H9 (cell line): ENCODE results near the gene TRIM37. TPM values are rescaled to one million over a fixed set of nuclear protein-coding genes. Genes with fewer than 3 reads are reported as not detected.

Experiments
- DNase-seq: peaks from one replicate; pipeline ENCODE4 v3.0.0-alpha.2; 2017
- H2AFZ ChIP-seq: one replicate; pipeline ENCODE4 v1.6.1; 2013; ENCODE audit warnings: mild to moderate bottlenecking, low read length, control low read depth, moderate library complexity
- H2AK5ac ChIP-seq: 2 replicates; pipeline ENCODE4 v1.6.1; 2013; ENCODE audit warnings: low read length, control low read depth, mixed read lengths; ENCODE audit not compliant: insufficient read length
- H2BK120ac ChIP-seq: one replicate; pipeline ENCODE4 v1.6.1; 2013; ENCODE audit warnings: low read depth, mild to moderate bottlenecking, low read length, control low read depth, inconsistent platforms; ENCODE audit not compliant: poor library complexity, severe bottlenecking
- H2BK12ac ChIP-seq: 2 replicates; pipeline ENCODE4 v1.6.1; 2013; ENCODE audit warnings: low read length, control low read depth, mixed read lengths, low read depth; ENCODE audit not compliant: insufficient read length
- H2BK15ac ChIP-seq: 2 replicates; pipeline ENCODE4 v1.6.1; 2013; ENCODE audit warnings: low read depth, low read length, control low read depth
- H2BK20ac ChIP-seq: one replicate; pipeline ENCODE4 v1.6.1; 2013; ENCODE audit warnings: low read depth, mild to moderate bottlenecking, low read length, control low read depth, inconsistent platforms; ENCODE audit not compliant: poor library complexity, severe bottlenecking
- H2BK5ac ChIP-seq: 2 replicates; pipeline ENCODE4 v1.6.1; 2013; ENCODE audit warnings: low read length, control low read depth, mixed read lengths; ENCODE audit not compliant: insufficient read length
- H3K14ac ChIP-seq: 2 replicates; pipeline ENCODE4 v1.6.1; 2013; ENCODE audit warnings: low read length, control low read depth; ENCODE audit not compliant: insufficient read depth
- H3K18ac ChIP-seq: 2 replicates; pipeline ENCODE4 v1.6.1; 2013; ENCODE audit warnings: low read depth, mild to moderate bottlenecking, mixed read lengths, low read length, control low read depth; ENCODE audit not compliant: insufficient read length
- H3K23ac ChIP-seq: 2 replicates; pipeline ENCODE4 v1.6.1; 2013; ENCODE audit warnings: low read length, control low read depth, mixed read lengths, low read depth; ENCODE audit not compliant: insufficient read length
- H3K23me2 ChIP-seq: 2 replicates; pipeline ENCODE4 v1.6.1; 2013; ENCODE audit warnings: low read depth, mild to moderate bottlenecking, mixed read lengths, low read length, control low read depth; ENCODE audit not compliant: insufficient read length, poor library complexity, severe bottlenecking
- H3K27ac ChIP-seq: 2 replicates; pipeline ENCODE4 v1.5.1; 2013; ENCODE audit warnings: low read length, control low read depth, mixed read lengths, low read depth; ENCODE audit not compliant: insufficient read length
- H3K27me3 ChIP-seq: 2 replicates; pipeline ENCODE4 v1.6.1; 2013; ENCODE audit warnings: low read length, control low read depth, inconsistent platforms; ENCODE audit not compliant: insufficient read depth
- H3K4ac ChIP-seq: 2 replicates; pipeline ENCODE4 v1.6.1; 2013; ENCODE audit warnings: low read depth, mild to moderate bottlenecking, control low read depth, inconsistent platforms, low read length, moderate library complexity
- H3K4me1 ChIP-seq: 2 replicates; pipeline ENCODE4 v1.6.1; 2013; ENCODE audit warnings: low read length, control low read depth, inconsistent platforms; ENCODE audit not compliant: insufficient read depth
- H3K4me2 ChIP-seq: 2 replicates; pipeline ENCODE4 v1.6.1; 2013; ENCODE audit warnings: low read length, control low read depth, mixed read lengths; ENCODE audit not compliant: insufficient read length, insufficient read depth
- H3K56ac ChIP-seq: 2 replicates; pipeline ENCODE4 v1.6.1; 2013; ENCODE audit warnings: low read depth, mild to moderate bottlenecking, mixed read lengths, low read length, control low read depth; ENCODE audit not compliant: insufficient read length
- H3K79me1 ChIP-seq: 2 replicates; pipeline ENCODE4 v1.6.1; 2013; ENCODE audit warnings: low read depth, mild to moderate bottlenecking, moderate library complexity, low read length, control low read depth, inconsistent platforms; ENCODE audit not compliant: insufficient read depth, poor library complexity, severe bottlenecking
- H3K79me2 ChIP-seq: 2 replicates; pipeline ENCODE4 v1.6.1; 2013; ENCODE audit warnings: low read length, control low read depth, inconsistent platforms; ENCODE audit not compliant: insufficient read depth
- H3K9ac ChIP-seq: 2 replicates; pipeline ENCODE4 v1.6.1; 2013; ENCODE audit warnings: low read length, control low read depth, mixed read lengths; ENCODE audit not compliant: insufficient read length; ENCODE audit errors: extremely low read depth
- H3K9me3 ChIP-seq: one replicate; pipeline ENCODE4 v1.6.1; 2013; ENCODE audit warnings: low read depth, low read length, inconsistent platforms; ENCODE audit not compliant: control insufficient read depth
- H3T11ph ChIP-seq: one replicate; pipeline ENCODE4 v1.6.1; 2013; ENCODE audit warnings: mild to moderate bottlenecking, low read length, control low read depth, inconsistent platforms
- H4K20me1 ChIP-seq: one replicate; pipeline ENCODE4 v1.6.1; 2013; ENCODE audit not compliant: control insufficient read depth, insufficient read length, insufficient read depth
- H4K5ac ChIP-seq: 2 replicates; pipeline ENCODE4 v1.6.1; 2013; ENCODE audit warnings: low read depth, mild to moderate bottlenecking, mixed read lengths, low read length, control low read depth; ENCODE audit not compliant: insufficient read length
- H4K8ac ChIP-seq: replicated peaks from 2 replicates; pipeline ENCODE4 v1.6.1; 2013; ENCODE audit warnings: low read length, control low read depth, mixed read lengths, low read depth; ENCODE audit not compliant: insufficient read length
- H4K91ac ChIP-seq: 2 replicates; pipeline ENCODE4 v1.6.1; 2013; ENCODE audit warnings: low read depth, mild to moderate bottlenecking, moderate library complexity, mixed read lengths, low read length, control low read depth; ENCODE audit not compliant: insufficient read length
- H3K27ac Mint-ChIP-seq, 3 experiments: 2 replicates in 2 of 3; 3 replicates in 1 of 3; pipeline ENCODE4 v1.8.0; 2020 to 2021; ENCODE audit warnings: mixed read lengths in 3 of 3, mild to moderate bottlenecking in 1 of 3, moderate library complexity in 1 of 3
- H3K27me3 Mint-ChIP-seq: 2 replicates; pipeline ENCODE4 v1.8.0; 2021; ENCODE audit warnings: low read depth, mild to moderate bottlenecking, moderate library complexity, mixed read lengths
- H3K36me3 Mint-ChIP-seq, 3 experiments: 2 replicates in 2 of 3; 3 replicates in 1 of 3; pipeline ENCODE4 v1.8.0; 2020 to 2021; ENCODE audit warnings: low read depth in 3 of 3, mixed read lengths in 3 of 3; ENCODE audit not compliant: insufficient read depth in 1 of 3
- H3K4me1 Mint-ChIP-seq, 2 experiments: 2 replicates each; pipeline ENCODE4 v1.8.0; 2020; ENCODE audit warnings: mixed read lengths in 2 of 2
- H3K4me3 Mint-ChIP-seq, 2 experiments: 2 replicates in 1 of 2; 3 replicates in 1 of 2; pipeline ENCODE4 v1.8.0; 2020 to 2021; ENCODE audit warnings: mild to moderate bottlenecking in 2 of 2, mixed read lengths in 2 of 2, moderate library complexity in 1 of 2
- H3K9me3 Mint-ChIP-seq, 2 experiments: 2 replicates in 1 of 2; 3 replicates in 1 of 2; pipeline ENCODE4 v1.8.0; 2020; ENCODE audit warnings: mild to moderate bottlenecking in 2 of 2, mixed read lengths in 2 of 2, moderate library complexity in 1 of 2
- CTCF ChIP-seq: fragments of 200-600 bp; sonication (generic); conservative IDR thresholded peaks from 3 replicates; pipeline ENCODE4 v1.8.0; 2021; ENCODE audit warnings: antibody characterized with exemption, mild to moderate bottlenecking
- WGBS: extraction: QIAGEN DNeasy Blood & Tissue Kit; methylation state at CpG from one replicate; pipeline ENCODE4 v1.1.7; 2013; ENCODE audit warnings: missing lambda C conversion rate, low lambda C conversion rate, mixed read lengths; ENCODE audit not compliant: insufficient read length; ENCODE audit errors: extremely low coverage; 5-methylcytosine and 5-hydroxymethylcytosine counted together
- total RNA-seq: library from RNA; stranded (reverse); gene quantifications from 2 replicates; pipeline ENCODE4 v1.2.1, GENCODE V29; 2021

TRIM37 gene
- total RNA-seq, 1 experiment from 2014 or later, result 52.1 TPM

GRCh38 chr17:58997756-58998553 is 108.7 kb downstream of the TRIM37 start:
- peaks cover 23 to 39% (median 35%) of the 10 kb centered on the region in 3 experiments; a peak in 6 of 7 replicates for H3K36me3 Mint-ChIP-seq
- no peaks in the 10 kb centered on the region for H3K79me1 ChIP-seq
- no peak overlapping the region for H4K8ac ChIP-seq
- no peak overlapping the region for H3K9ac ChIP-seq
- H3K23ac ChIP-seq, result no peak overlapping the region
- no peak overlapping the region for H3K14ac ChIP-seq
- no peak overlapping the region for H2BK15ac ChIP-seq
- H3K4me1 Mint-ChIP-seq, result peaks cover 6 to 11% of the 10 kb centered on the region in 2 experiments; a peak in 3 of 4 replicates
- no CpG with 5 or more reads among the region's 7 CpGs for WGBS
- H2BK120ac ChIP-seq, result no peak overlapping the region
- no peak overlapping the region for H3K18ac ChIP-seq
- H3K4ac ChIP-seq, result no peak overlapping the region
- no peak overlapping the region for H2BK20ac ChIP-seq
- H3K27ac Mint-ChIP-seq, result 0 out of 7 replicates have a peak overlapping the region, but pooled peaks of 1 of the 3 experiments have one; percentile 21
- no peaks in the 10 kb centered on the region for H3K23me2 ChIP-seq
- TF ChIP-seq CTCF, result no peak
- peaks cover 3% of the 10 kb centered on the region; the same call in 1 of the 2 replicates for H3K4me1 ChIP-seq
- H4K20me1 ChIP-seq, result no peaks in the 10 kb centered on the region
- no peak overlapping the region for H4K5ac ChIP-seq
- H2AK5ac ChIP-seq, result no peak overlapping the region
- no peak overlapping the region for H3K4me2 ChIP-seq
- H2BK12ac ChIP-seq, result no peak overlapping the region
- H3K27me3 Mint-ChIP-seq, result no peaks in the 10 kb centered on the region
- no peak overlapping the region for H2AFZ ChIP-seq
- no peaks in the 10 kb centered on the region for H3K27me3 ChIP-seq
- no peak overlapping the region for H4K91ac ChIP-seq
- H3K4me3 Mint-ChIP-seq, result no peak overlapping the region
- H3K56ac ChIP-seq, result no peak overlapping the region
- H3K79me2 ChIP-seq, result no peaks in the 10 kb centered on the region
- no peaks in the 10 kb centered on the region for H3K9me3 ChIP-seq
- no peak overlapping the region for H3K27ac ChIP-seq
- H2BK5ac ChIP-seq, result no peak overlapping the region
- H3T11ph ChIP-seq, result no peak overlapping the region
- H3K9me3 Mint-ChIP-seq, result no peaks in the 10 kb centered on the region
- no peak for DNase-seq
